Measurements from ENCODE around the gene SLC6A6. TPM values are rescaled to one million over a fixed set of nuclear protein-coding genes. Genes with fewer than 3 reads are reported as not detected.
A peak's percentile ranks its signal among the peaks of the same experiment; 100 is the strongest.

SLC6A6 gene
- total RNA-seq, 2 donors from 2014 or later: 81.5 to 85.9 TPM

DNA sequence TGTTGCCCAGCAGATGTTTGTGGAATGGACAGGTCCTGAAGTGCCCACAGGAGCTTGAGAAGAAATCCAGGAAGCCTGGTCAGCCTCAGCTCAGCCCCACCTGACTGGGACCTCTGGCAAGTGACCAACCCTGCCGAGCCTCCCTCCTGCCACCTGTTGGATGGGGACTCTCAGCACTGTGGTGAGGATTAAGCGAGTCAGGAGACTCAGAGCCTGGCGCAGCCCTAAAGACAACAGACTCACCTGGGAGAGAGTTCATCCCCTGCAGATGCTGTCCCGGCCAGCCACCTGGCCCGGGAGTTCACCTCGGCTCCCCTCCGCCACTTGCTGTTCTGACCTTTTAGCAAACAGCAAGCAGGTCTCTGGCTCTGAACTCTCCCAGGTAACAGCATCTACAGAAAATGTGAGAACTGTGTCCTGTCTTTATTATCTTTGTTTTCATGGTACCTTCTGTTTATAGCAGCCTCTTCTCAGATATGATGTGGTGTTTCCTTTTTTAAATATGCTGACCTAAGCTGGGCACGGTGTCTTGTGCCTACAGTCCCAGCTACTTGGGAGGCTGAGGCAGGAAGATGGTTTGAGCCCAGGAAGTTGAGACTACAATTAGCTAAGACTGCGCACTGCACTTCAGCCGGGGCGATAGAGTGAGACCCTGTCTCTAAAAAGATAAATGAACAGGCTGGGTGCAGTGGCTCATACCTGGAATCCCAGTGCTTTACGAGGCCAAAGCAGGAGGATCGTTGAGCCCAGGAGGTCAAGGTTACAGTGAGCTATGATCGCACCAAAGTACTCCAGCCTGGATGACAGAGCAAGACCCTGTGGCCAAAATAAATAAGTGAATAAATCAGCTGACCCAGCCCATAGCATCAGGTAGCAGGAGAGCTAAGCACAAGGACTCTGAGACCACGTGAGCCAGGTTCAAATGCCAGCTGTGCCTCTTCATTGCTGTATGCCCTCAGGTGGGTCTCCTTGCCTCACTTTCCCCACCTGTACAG, 32.4 kb upstream of the SLC6A6 start:
- no peak for TF ChIP-seq CTCF (IDR thresholded peaks at IDR 0.05)
- DNase-seq (ENCODE audit: low spot score): no peak
- Histone ChIP-seq H3K27me3 (no peaks in the 10 kb centered on the region), H3K27ac (peak overlapping the region in 1 of 2 donors; percentile 73), H3K36me3 (no peaks in the 10 kb centered on the region), H3K4me1 (peaks cover 0 to 56% of the 10 kb centered on the region in 2 donors), H3K9me3 (no peaks in the 10 kb centered on the region), H3K4me3 (no peak overlapping the region)

GRCh38 chr3:14370720-14371572, 31.5 kb upstream of the SLC6A6 start:
- Histone ChIP-seq H3K27ac (peak overlapping the region; percentile 70 to 73), H3K4me1 (peaks cover 0 to 62% of the 10 kb centered on the region in 2 donors)
- TF ChIP-seq CTCF (IDR thresholded peaks at IDR 0.05): no peak

DNA sequence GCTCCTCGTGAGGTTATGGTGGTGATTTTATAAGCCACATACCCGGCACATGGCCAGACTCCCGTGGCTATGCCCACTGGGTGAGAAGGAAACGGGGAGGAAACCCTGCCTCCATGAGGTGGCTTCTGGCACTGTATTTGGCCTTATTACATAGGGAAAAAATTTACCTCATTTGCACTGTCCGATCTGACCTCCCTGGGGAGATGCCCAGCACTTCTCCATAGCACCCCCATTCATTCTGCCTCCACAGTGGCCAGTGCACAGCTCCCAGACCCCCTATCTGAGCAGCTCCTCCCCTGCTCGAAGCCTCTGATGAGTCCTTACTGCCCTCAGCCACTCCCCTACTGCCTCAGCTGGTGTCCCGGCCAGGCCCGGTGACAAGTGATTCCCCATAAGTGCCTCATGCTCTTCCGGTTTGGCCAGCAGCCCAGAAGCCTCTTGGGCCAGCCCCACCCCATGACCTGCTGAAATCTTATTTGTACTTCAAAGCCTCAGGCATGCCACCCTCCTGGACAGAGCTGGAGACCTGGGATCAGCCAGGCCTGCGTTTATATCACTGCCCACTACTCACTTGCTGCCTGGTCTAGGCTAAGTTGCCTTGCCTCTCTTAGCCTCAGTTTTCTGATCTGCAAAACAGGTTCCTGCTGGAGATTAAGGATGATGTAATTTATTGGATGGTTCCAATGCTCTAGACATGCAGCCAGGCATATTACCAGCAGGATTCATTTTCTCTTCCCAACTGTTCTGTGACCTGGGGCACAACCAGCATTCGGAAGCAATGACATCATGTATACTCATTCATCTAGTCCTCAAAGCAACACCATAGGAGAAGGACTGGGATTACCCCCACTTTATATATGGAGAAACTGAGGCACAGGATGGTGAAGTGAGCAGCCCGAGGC, 30.6 kb upstream of the SLC6A6 start:
- H3K36me3 ChIP-seq: no peaks in the 10 kb centered on the region
- H3K9me3 ChIP-seq: no peaks in the 10 kb centered on the region
- no peak overlapping the region for H3K4me3 ChIP-seq
- peak; percentile 85 for DNase-seq (ENCODE audit: low spot score)
- peaks cover 0 to 64% of the 10 kb centered on the region in 2 donors for H3K4me1 ChIP-seq
- no peak for TF ChIP-seq CTCF (IDR thresholded peaks at IDR 0.05)
- no peaks in the 10 kb centered on the region for H3K27me3 ChIP-seq
- peak overlapping the region; percentile 70 to 73 for H3K27ac ChIP-seq

More at GRCh38 chr3:14370720-14371572, 31.5 kb upstream of the SLC6A6 start:
- Histone ChIP-seq H3K36me3 (no peaks in the 10 kb centered on the region), H3K4me3 (no peak overlapping the region), H3K27me3 (no peaks in the 10 kb centered on the region), H3K9me3 (no peaks in the 10 kb centered on the region)
- DNase-seq (ENCODE audit: low spot score): no peak

- Histone ChIP-seq H3K9me3 (no peaks in the 10 kb centered on the region), H3K36me3 (no peaks in the 10 kb centered on the region), H3K4me3 (no peak overlapping the region), H3K4me1 (peaks cover 0 to 71% of the 10 kb centered on the region in 2 donors), H3K27me3 (no peaks in the 10 kb centered on the region), H3K27ac (peak overlapping the region; percentile 32 to 84)
- no peak for TF ChIP-seq CTCF (IDR thresholded peaks at IDR 0.05)
- no peak for DNase-seq (ENCODE audit: low spot score)
Observed at GRCh38 chr3:14372587-14372986, 29.8 kb upstream of the SLC6A6 start.

Measured in right atrium auricular region (tissue), 2 donors.